Iris pigment epithelial cell (primary cell): Measurements from ENCODE around the gene SMIM41.
A peak's percentile ranks its signal among the peaks of the same experiment; 100 is the strongest.
"Not testable (repeated sequence)": the region's sequence is repeated elsewhere in the genome, so short reads cannot be mapped to it uniquely, and the experiment has no call there.

Experiments
- DNase-seq: peaks from one replicate; pipeline ENCODE4 v3.0.0-alpha.2; 2011; ENCODE audit warnings: low read depth

SMIM41 gene

GRCh38 chr12:52085682-52086180 is 6.2 kb downstream of the SMIM41 start:
- DNase-seq: no peak

GRCh38 chr12:52086366-52086765 is 6.9 kb downstream of the SMIM41 start:
- DNase-seq: no peak

GRCh38 chr12:52086944-52087835 is 7.7 kb downstream of the SMIM41 start:
- DNase-seq: no peak

GRCh38 chr12:52087961-52088820 is 8.7 kb downstream of the SMIM41 start:
- DNase-seq: no peak

GRCh38 chr12:52089491-52089890 is 10.0 kb downstream of the SMIM41 start:
- DNase-seq: no peak

GRCh38 chr12:52090291-52090690 is 10.8 kb downstream of the SMIM41 start:
- no peak for DNase-seq

- DNase-seq: no peak
These were observed 11.6 kb downstream of the SMIM41 start for GRCh38 chr12:52091061-52091460.

- no peak for DNase-seq
These were observed 12.4 kb downstream of the SMIM41 start for GRCh38 chr12:52091869-52092268.

- DNase-seq: no peak
These were observed 13.8 kb downstream of the SMIM41 start for GRCh38 chr12:52093346-52093745.

- DNase-seq: no peak
These were observed 17.0 kb downstream of the SMIM41 start for GRCh38 chr12:52096332-52097044.

GRCh38 chr12:52097045-52097666 is 17.7 kb downstream of the SMIM41 start:
- no peak for DNase-seq

GRCh38 chr12:52104431-52105089 is 25.1 kb downstream of the SMIM41 start:
- not testable (repeated sequence) for DNase-seq

GRCh38 chr12:52116222-52117125 is 37.0 kb downstream of the SMIM41 start:
- not testable (repeated sequence) for DNase-seq

- DNase-seq: not testable (repeated sequence)
These were observed 38.4 kb downstream of the SMIM41 start for GRCh38 chr12:52117806-52118475.

- DNase-seq: peak; percentile 15
These were observed 40.1 kb downstream of the SMIM41 start for GRCh38 chr12:52119398-52120254.

- peak; percentile 13 for DNase-seq
These were observed 41.7 kb downstream of the SMIM41 start for GRCh38 chr12:52120951-52121823.

- DNase-seq: peak; percentile 46
These were observed 42.5 kb downstream of the SMIM41 start for GRCh38 chr12:52121824-52122539.
